PC-3 (cell line): ENCODE measurements around the gene ADARB2. TPM values are rescaled to one million over a fixed set of nuclear protein-coding genes. Genes with fewer than 3 reads are reported as not detected.

Experiments used
- ATAC-seq: fragments of 200-7000 bp; cut with Tn5 transposase; 2 replicates; pipeline ENCODE4 v1.9.1; 2020; ENCODE audit warnings: mild to moderate bottlenecking, moderate library complexity
- BruUV-seq: library from RNA; stranded (reverse); fragments of 400-500 nt; replicated peaks from 2 replicates; lab custom pipeline; 2021; lab: Mats Ljungman, UMichigan
- CTCF ChIA-PET: fragments of 300-600 bp; sonication (Branson Sonifier 250); formaldehyde crosslinking; loops from one replicate; lab custom pipeline; 2022; ENCODE audit warnings: antibody characterized with exemption; lab: Charles Lee
- POLR2A ChIA-PET: fragments of 300-600 bp; sonication (Branson Sonifier 250); formaldehyde crosslinking; loops from one replicate; lab custom pipeline; 2022; ENCODE audit warnings: antibody characterized with exemption; ENCODE audit not compliant: unreplicated experiment; lab: Charles Lee
- DNase-seq: peaks from one replicate; pipeline ENCODE4 v3.0.0-alpha.2; 2015
- H2AFZ ChIP-seq: fragments of 300-600 bp; sonication (generic); 2 replicates; pipeline ENCODE4 v1.6.0; 2016; ENCODE audit warnings: antibody characterized with exemption, low read length
- H3F3A ChIP-seq: fragments of 300-600 bp; sonication (generic); one replicate; pipeline ENCODE4 v1.6.0; 2017; ENCODE audit warnings: antibody characterized with exemption, low read length, control low read depth, mild to moderate bottlenecking; ENCODE audit not compliant: unreplicated experiment
- H3K27ac ChIP-seq: fragments of 300-600 bp; sonication (generic); 2 replicates; pipeline ENCODE4 v1.5.1; 2016; ENCODE audit warnings: mild to moderate bottlenecking, low read length
- H3K27me3 ChIP-seq: fragments of 300-600 bp; sonication (generic); 2 replicates; pipeline ENCODE4 v1.6.1; 2016; ENCODE audit warnings: low read length, mixed read lengths
- H3K36me3 ChIP-seq: fragments of 300-600 bp; sonication (generic); 2 replicates; pipeline ENCODE4 v1.6.1; 2016; ENCODE audit warnings: low read depth, mixed run types, low read length, mixed read lengths
- H3K4me1 ChIP-seq: fragments of 300-600 bp; sonication (generic); 2 replicates; pipeline ENCODE4 v1.5.1; 2016; ENCODE audit warnings: low read length; ENCODE audit not compliant: insufficient read depth
- H3K4me2 ChIP-seq: fragments of 300-600 bp; sonication (generic); 2 replicates; pipeline ENCODE4 v1.6.0; 2016; ENCODE audit warnings: low read length
- H3K4me3 ChIP-seq: fragments of 300-600 bp; sonication (generic); 2 replicates; pipeline ENCODE4 v1.5.1; 2016; ENCODE audit warnings: mild to moderate bottlenecking, low read length, mixed read lengths
- H3K79me2 ChIP-seq: fragments of 300-600 bp; sonication (generic); 2 replicates; pipeline ENCODE4 v1.6.1; 2017; ENCODE audit warnings: low read length, mixed read lengths
- H3K9ac ChIP-seq: fragments of 300-600 bp; sonication (generic); 2 replicates; pipeline ENCODE4 v1.6.0; 2016; ENCODE audit warnings: mild to moderate bottlenecking, low read length
- H3K9me2 ChIP-seq: fragments of 300-600 bp; sonication (generic); replicated peaks from 2 replicates; pipeline ENCODE4 v1.6.1; 2016; ENCODE audit warnings: mixed run types, low read length, mixed read lengths
- H3K9me3 ChIP-seq: fragments of 300-600 bp; sonication (generic); 2 replicates; pipeline ENCODE4 v1.6.1; 2016; ENCODE audit warnings: low read length, mixed read lengths
- H4K20me1 ChIP-seq: fragments of 300-600 bp; sonication (generic); 2 replicates; pipeline ENCODE4 v1.6.1; 2016; ENCODE audit warnings: low read length, mixed read lengths
- CTCF ChIP-seq: fragments of 300-600 bp; sonication (generic); conservative IDR thresholded peaks from 2 replicates; pipeline ENCODE4 v1.5.1; 2017; ENCODE audit warnings: antibody characterized with exemption, low read depth, mild to moderate bottlenecking, low read length
- EZH2 ChIP-seq: fragments of 300-600 bp; sonication (generic); IDR thresholded peaks from one replicate; pipeline ENCODE4 v1.6.1; 2017; ENCODE audit warnings: antibody characterized with exemption, mild to moderate bottlenecking, low read length; ENCODE audit not compliant: unreplicated experiment
- EZH2phosphoT487 ChIP-seq: fragments of 300-600 bp; sonication (generic); IDR thresholded peaks from 2 replicates; pipeline ENCODE4 v1.6.1; 2018; ENCODE audit warnings: mild to moderate bottlenecking, antibody characterized with exemption, low read length, borderline replicate concordance
- intact Hi-C: fragments of 100-400 bp; cut with micrococcal nuclease; formaldehyde crosslinking; loops from 2 replicates; pipeline ENCODE4 v1.9.0; 2023
- total RNA-seq: library from RNA; depleted of rRNA; stranded (reverse); fragments of >200 nt; gene quantifications from 2 replicates; pipeline ENCODE4 v1.2.3, GENCODE V29; 2014

ADARB2 gene
- total RNA-seq, 1 experiment from 2014 or later, result not detected

GRCh38 chr10:1605999-1606940 is 131.1 kb downstream of the ADARB2 start:
- H3K27ac ChIP-seq, result no peak overlapping the region
- no peaks in the 10 kb centered on the region for H3K9me2 ChIP-seq
- no TSS peak for BruUV-seq
- H2AFZ ChIP-seq, result no peak overlapping the region
- no peak overlapping the region for H3K4me3 ChIP-seq
- intact Hi-C loops, result no loop called here
- TF ChIP-seq EZH2, result no peak
- no peak for TF ChIP-seq EZH2phosphoT487
- no peak for TF ChIP-seq CTCF
- no peaks in the 10 kb centered on the region for H3K9me3 ChIP-seq
- H3F3A ChIP-seq, result no peaks in the 10 kb centered on the region
- H3K36me3 ChIP-seq, result no peaks in the 10 kb centered on the region
- DNase-seq (no peak), ATAC-seq (no peak)
- POLR2A ChIA-PET, result no interaction called here
- H3K9ac ChIP-seq, result no peak overlapping the region
- no peak overlapping the region for H3K4me2 ChIP-seq
- no peaks in the 10 kb centered on the region for H4K20me1 ChIP-seq
- H3K4me1 ChIP-seq, result no peaks in the 10 kb centered on the region
- no peaks in the 10 kb centered on the region for H3K27me3 ChIP-seq
- CTCF ChIA-PET, result no interaction called here
- no peaks in the 10 kb centered on the region for H3K79me2 ChIP-seq

GRCh38 chr10:1605121-1605520 is 132.2 kb downstream of the ADARB2 start:
- H3F3A ChIP-seq, result no peaks in the 10 kb centered on the region
- ATAC-seq (no peak), DNase-seq (no peak)
- no peak overlapping the region for H3K4me2 ChIP-seq
- ChIA-PET CTCF (no interaction called here), POLR2A (no interaction called here)
- no peaks in the 10 kb centered on the region for H3K27me3 ChIP-seq
- no peak overlapping the region for H3K27ac ChIP-seq
- H3K79me2 ChIP-seq, result no peaks in the 10 kb centered on the region
- no peaks in the 10 kb centered on the region for H3K9me3 ChIP-seq
- no peaks in the 10 kb centered on the region for H3K4me1 ChIP-seq
- no peaks in the 10 kb centered on the region for H4K20me1 ChIP-seq
- no TSS peak for BruUV-seq
- intact Hi-C loops, result no loop called here
- H3K36me3 ChIP-seq, result no peaks in the 10 kb centered on the region
- no peaks in the 10 kb centered on the region for H3K9me2 ChIP-seq
- no peak overlapping the region for H3K4me3 ChIP-seq
- TF ChIP-seq EZH2 (no peak), CTCF (no peak), EZH2phosphoT487 (no peak)
- no peak overlapping the region for H3K9ac ChIP-seq
- H2AFZ ChIP-seq, result no peak overlapping the region

- Histone ChIP-seq H3K36me3 (no peaks in the 10 kb centered on the region), H3K9ac (no peak overlapping the region), H3K9me2 (no peaks in the 10 kb centered on the region), H2AFZ (no peak overlapping the region), H3F3A (no peaks in the 10 kb centered on the region), H3K27me3 (no peaks in the 10 kb centered on the region), H3K4me2 (no peak overlapping the region), H3K4me1 (no peaks in the 10 kb centered on the region), H3K9me3 (no peaks in the 10 kb centered on the region), H3K4me3 (no peak overlapping the region), H3K27ac (no peak overlapping the region), H3K79me2 (no peaks in the 10 kb centered on the region), H4K20me1 (no peaks in the 10 kb centered on the region)
- ChIA-PET CTCF (no interaction called here), POLR2A (no interaction called here)
- intact Hi-C loops, result no loop called here
- TF ChIP-seq EZH2 (no peak), EZH2phosphoT487 (no peak), CTCF (no peak)
- ATAC-seq (no peak), DNase-seq (no peak)
- no TSS peak for BruUV-seq
These were observed 133.1 kb downstream of the ADARB2 start for GRCh38 chr10:1604246-1604645.
